NCI-H2196 (cell line): Measurements from ENCODE around the gene POLD1.
"Not testable (repeated sequence)": the region's sequence is repeated elsewhere in the genome, so short reads cannot be mapped to it uniquely, and the experiment has no call there.

Experiments
- DNase-seq: peaks from one replicate; lab custom pipeline; 2025; ENCODE audit not compliant: unreplicated experiment; lab: John Stamatoyannopoulos, UW

The POLD1 gene

GRCh38 chr19:50383852-50384684 lies at the start of gene POLD1:
Gene POLD1, plus strand, starts transcription at chr19:50384347. Its CDS starts 14,505 bp downstream, at chr19:50398852.
- DNase-seq, result peak; percentile 99

GRCh38 chr19:50334741-50335421 lies 49.3 kb upstream of the POLD1 start:
- DNase-seq, result no peak

GRCh38 chr19:50337031-50337430 lies 47.1 kb upstream of the POLD1 start:
- DNase-seq, result not testable (repeated sequence)

GRCh38 chr19:50340331-50340730 lies 43.8 kb upstream of the POLD1 start:
- DNase-seq, result no peak

GRCh38 chr19:50341091-50341564 lies 43.0 kb upstream of the POLD1 start:
- DNase-seq, result no peak

- no peak for DNase-seq
Measured at GRCh38 chr19:50344661-50345318, 39.4 kb upstream of the POLD1 start.

- not testable (repeated sequence) for DNase-seq
Measured at GRCh38 chr19:50347089-50347581, 37.0 kb upstream of the POLD1 start.

GRCh38 chr19:50349277-50350057 lies 34.7 kb upstream of the POLD1 start:
- no peak for DNase-seq

GRCh38 chr19:50352242-50352641 lies 31.9 kb upstream of the POLD1 start:
- DNase-seq, result no peak

- DNase-seq, result not testable (repeated sequence)
Measured at GRCh38 chr19:50353487-50353880, 30.7 kb upstream of the POLD1 start.

- no peak for DNase-seq
Measured at GRCh38 chr19:50356691-50357177, 27.4 kb upstream of the POLD1 start.

GRCh38 chr19:50357178-50358100 lies 26.7 kb upstream of the POLD1 start:
- DNase-seq, result peak; percentile 82

- DNase-seq, result peak; percentile 87
Measured at GRCh38 chr19:50358483-50359327, 25.4 kb upstream of the POLD1 start.

GRCh38 chr19:50359328-50359818 lies 24.8 kb upstream of the POLD1 start:
- DNase-seq, result no peak

GRCh38 chr19:50361290-50362029 lies 22.7 kb upstream of the POLD1 start:
- DNase-seq, result no peak

GRCh38 chr19:50362030-50362412 lies 22.1 kb upstream of the POLD1 start:
- DNase-seq, result no peak

GRCh38 chr19:50362656-50363424 lies 21.3 kb upstream of the POLD1 start:
- no peak for DNase-seq
